Left renal pelvis (tissue), 4 donors: ENCODE results near the gene TK2. TPM values are rescaled to one million over a fixed set of nuclear protein-coding genes. Genes with fewer than 3 reads are reported as not detected.

Experiments
- DNase-seq, 4 donors: peaks; one replicate each; pipeline ENCODE4 v3.0.0-alpha.2; 2013; ENCODE audit warnings: low read depth in 4 of 4, low spot score in 3 of 4
- polyA plus RNA-seq, 4 donors: library from polyadenylated mRNA; unstranded; fragments of 120-200 nt; gene quantifications; one replicate each; pipeline ENCODE4 v1.2.1, GENCODE V29; 2013; ENCODE audit not compliant: insufficient read length in 4 of 4

TK2 gene
- polyA plus RNA-seq, 4 donors: 31.7 to 44.6 (median 35.2) TPM

DNA sequence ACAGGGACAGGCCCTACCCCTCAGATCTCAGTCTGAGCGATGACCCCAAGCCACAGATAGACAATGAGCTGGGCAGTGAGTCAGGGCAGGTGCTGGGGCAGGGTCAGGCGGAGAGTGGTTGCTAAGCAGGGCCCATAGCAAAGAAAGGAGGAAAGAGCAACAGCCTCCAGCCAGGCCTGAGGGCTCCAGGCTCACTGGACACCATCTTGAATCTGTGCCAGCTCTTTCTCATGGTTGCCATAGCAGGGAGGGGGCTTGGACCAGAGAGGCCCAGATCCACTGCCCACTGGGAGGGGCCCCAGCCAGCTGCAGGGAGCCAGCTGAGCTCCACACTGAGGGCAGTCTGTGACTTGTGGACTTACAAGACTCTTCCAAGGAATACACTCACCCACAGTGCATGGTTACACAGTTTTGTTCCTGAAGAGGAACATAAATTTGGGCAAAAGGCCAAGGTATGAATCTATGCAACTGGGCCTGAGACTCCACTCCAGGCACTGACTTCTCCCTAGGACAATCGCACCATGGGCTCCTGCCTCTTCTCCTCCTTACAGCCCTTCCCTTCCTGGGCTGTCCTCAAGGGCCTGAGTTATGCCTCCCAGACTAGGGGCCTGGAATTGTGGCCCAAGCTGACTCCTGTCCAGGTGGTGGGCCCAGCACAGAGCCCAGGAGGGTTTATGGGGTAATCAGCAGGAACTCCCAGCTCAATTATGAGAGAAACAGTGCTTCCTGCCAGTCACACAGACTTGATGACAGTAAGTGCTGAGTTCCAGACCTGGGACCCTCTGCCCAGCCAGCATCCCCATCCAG lies 62.9 kb downstream of the TK2 start:
- no peak for DNase-seq

GRCh38 chr16:66486199-66486772 lies 63.6 kb downstream of the TK2 start:
- no peak for DNase-seq

GRCh38 chr16:66485376-66485775 lies 64.5 kb downstream of the TK2 start:
- DNase-seq: no peak

- no peak for DNase-seq
Observed at GRCh38 chr16:66484453-66485213, 65.3 kb downstream of the TK2 start.

DNA sequence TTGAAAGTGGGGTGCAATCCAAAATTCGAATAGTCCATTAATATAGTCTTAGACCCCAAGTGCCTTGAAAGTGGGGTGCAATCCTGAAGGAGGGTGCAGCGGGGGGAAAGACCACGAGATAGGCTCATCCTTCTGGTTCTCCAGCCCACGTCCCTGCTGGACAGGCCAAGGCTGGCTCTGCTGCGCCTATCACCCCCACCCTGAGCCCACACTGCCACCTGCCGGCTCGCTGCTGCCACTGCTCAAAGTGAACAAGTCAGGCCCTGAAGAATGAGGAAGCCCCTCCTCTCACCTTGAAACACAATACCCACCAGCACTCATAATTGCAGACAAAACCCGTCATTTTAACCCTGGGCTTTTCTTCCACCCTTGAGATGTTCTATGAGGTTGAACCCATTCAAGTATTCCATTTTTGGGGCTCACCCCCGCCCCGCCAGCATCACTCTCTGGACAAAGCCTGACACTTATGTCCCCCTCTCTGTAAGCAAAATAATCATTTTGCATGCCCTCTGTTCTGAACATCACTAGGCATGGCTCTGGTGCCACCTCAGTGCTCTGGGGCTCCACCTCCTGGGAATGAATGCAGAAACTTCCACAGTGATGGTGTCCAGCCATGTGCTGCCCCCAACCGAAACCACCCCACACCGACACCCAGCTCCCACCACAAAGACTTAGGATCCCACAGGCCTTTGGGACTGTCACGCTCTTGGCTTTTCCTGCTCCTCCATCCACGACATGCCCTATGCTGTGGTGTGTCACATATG lies 66.1 kb downstream of the TK2 start:
- DNase-seq: peak; percentile 38 to 63 (median 49)

- DNase-seq: no peak
Observed at GRCh38 chr16:66481943-66482390, 68.0 kb downstream of the TK2 start.

DNA sequence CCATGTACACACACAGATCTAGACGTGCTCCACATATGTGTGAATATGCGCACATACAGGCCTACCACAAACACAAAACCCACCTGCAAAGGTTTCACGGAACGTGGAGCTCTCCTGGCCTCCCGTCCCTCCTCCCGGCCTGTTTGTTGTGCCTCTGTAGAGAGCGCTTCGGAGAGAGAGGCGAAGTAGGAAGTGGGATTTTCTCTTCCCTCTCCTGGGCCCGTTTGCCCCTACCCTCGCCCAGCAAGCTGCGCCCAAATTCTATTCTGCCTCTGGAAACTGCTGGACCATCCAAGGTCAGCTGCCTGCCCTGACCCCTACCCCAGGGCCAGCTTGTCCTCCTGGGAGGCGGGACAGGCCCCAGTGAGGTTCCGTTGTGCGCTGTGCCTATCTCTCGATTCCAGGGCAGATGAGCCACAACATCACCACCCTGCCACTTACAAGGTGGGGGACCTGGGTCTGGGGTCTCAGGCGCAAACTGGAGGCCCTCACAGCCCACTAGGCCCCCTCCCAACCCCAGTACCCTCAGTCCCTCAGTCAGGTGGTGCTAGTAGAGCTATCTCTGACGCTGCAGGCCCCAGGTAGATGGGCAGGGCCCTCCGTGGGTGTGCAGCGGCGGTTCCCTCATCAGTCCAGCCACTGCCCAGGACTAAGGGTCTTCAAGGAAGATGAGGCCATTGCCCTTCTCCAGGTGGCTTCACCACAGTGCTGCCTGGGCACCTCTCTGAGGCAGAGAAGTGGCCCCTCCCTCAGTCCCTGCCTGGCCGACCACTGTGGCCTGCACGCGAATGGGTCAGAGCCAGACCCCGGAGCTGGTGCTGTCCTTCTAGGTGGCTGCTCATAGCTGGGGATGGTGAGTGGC lies 68.6 kb downstream of the TK2 start:
- DNase-seq: no peak

GRCh38 chr16:66480265-66481080 lies 69.4 kb downstream of the TK2 start:
- DNase-seq: no peak

DNA sequence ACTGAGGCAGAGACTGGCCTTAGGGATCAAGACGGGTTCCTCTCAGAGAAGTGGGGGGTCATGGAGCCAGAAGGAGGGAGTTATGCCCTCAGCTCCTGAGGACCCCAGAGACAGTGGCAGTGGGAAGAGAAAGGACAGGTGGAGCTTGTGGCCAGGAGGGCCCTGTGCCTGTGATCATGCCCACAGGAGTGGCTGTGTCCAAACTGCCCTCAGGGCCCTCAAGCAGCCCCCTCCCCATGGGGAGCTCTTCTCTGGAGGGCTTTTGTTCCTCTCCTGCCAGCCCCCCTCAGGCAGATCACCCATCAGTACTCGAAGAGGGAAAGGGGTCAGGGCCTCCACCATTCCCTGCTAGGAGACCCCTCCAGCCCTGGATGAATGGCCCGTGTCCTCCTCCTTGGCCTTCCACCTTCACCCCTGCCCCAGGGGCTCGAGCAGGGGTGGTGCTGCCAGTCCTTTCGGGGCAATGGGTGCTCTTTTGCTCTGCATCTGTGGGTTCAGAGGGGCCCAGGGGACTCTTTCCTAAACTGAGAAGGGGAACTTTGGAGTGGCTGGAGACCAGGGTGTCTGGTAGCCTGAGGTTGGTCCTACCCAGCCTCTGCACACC lies 70.2 kb downstream of the TK2 start:
- no peak for DNase-seq

GRCh38 chr16:66478733-66479511 lies 71.0 kb downstream of the TK2 start:
- no peak for DNase-seq

GRCh38 chr16:66477028-66477515 lies 72.8 kb downstream of the TK2 start:
- no peak for DNase-seq

GRCh38 chr16:66476328-66477027 lies 73.4 kb downstream of the TK2 start:
- no peak for DNase-seq

DNA sequence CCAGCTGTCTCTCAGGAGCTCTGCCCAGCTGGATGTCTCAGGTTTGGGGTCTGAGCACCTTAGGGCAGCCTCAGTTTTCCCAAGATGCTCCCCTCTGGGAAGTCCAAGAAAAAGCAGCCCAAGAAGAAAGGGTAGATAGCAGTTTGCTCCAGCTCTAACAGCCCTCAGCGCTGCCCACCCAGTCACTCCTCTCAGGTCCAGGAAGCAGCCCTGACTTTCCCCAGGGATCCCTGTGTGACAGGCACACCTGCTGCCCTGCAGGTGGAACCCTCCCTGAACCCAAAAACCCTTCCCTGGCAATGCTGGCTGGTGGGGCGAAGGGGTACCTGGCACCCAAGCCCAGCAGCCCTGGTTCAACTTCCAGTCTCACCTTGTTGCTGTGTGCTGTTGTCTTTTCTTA lies 74.7 kb downstream of the TK2 start:
- no peak for DNase-seq

- no peak for DNase-seq
Observed at GRCh38 chr16:66474750-66475199, 75.1 kb downstream of the TK2 start.

GRCh38 chr16:66473654-66474519 lies 76.0 kb downstream of the TK2 start:
- DNase-seq: no peak

DNA sequence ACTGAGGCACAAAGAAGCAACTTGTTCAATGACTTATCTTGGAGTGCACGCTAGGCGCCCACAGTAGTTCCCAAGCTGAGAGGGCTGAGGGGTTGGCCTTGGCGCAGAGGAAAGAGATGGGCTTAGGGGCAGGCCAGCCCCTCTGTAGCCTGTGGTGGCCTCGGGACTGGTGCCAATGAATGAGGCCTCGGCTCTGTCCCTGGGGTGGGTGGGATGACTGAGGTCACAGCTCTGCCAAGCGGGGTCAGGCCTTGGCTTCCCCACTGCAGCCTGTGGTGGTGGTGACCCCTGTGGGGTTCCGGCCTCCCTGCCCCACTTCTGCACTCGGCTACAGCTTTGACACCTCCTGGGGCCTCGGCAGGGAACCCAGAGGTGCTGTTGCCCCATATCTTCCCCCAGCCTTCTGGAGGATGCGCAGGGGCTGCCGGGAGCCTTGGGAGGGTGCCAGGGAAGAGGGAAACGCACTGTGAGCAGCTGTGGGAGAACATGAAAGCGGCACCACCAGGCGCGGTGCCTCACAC lies 76.8 kb downstream of the TK2 start:
- DNase-seq: no peak
